Stimulated activated CD4-positive, alpha-beta T cell treated with anti-CD3 and anti-CD28 coated beads, Interleukin-2, amount 100 ng/mL, for 48 hours (primary cell): Measurements from ENCODE around the gene TEX53.

Experiments
- DNase-seq, 2 donors: peaks; one replicate each; pipeline ENCODE4 v3.0.0-alpha.2; 2020

The TEX53 gene

DNA sequence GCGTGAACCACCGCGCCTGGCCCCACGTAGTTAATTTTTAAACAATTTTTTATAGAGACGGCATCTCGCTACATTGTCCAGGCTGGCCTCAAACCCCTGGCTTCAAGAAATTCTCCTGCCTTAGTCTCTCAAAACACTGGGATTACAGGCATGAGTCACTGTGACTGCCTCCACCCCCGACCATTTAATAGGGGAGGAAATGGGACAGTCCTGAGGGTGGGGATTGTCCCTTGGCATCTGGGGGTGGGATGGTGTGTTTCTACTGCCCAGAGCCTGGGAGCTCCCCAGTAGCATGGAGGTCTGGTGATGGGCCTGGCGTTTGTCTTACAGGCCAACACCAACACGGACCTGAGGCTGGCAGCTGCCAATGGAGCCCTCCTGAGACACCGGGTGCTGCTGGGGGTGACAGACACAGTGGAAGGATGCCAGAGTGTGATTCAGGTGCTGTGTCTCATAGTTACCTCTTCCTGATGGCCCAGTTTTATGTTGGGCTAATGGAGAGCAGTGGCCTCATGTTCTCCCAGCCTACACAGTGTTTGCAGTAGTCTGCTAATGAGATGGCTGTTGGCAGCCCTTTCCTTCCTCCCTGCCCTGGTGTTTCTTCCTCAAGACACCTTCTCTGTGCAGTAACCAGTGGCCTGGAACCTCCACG is 24.0 kb downstream of the TEX53 start:
- no peak for DNase-seq

DNA sequence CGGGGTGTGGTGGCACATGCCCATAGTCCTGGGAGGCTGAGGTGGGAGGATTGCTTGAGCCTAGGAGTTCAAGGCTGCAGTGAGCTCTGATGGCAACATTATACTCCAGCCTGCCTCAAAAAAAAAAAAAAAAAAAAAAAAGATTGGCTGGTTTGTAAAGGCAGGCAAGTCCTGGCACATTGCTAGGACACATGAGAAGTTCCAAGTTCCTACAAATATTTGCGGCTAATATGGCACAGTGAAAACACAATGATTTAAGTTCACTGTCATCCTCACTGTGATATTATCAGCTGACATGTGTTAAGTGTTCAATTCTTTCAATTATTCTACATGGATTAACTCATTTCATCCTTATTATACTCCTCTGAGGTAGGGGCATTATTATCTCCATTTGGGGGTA is 26.4 kb downstream of the TEX53 start:
- DNase-seq = no peak

DNA sequence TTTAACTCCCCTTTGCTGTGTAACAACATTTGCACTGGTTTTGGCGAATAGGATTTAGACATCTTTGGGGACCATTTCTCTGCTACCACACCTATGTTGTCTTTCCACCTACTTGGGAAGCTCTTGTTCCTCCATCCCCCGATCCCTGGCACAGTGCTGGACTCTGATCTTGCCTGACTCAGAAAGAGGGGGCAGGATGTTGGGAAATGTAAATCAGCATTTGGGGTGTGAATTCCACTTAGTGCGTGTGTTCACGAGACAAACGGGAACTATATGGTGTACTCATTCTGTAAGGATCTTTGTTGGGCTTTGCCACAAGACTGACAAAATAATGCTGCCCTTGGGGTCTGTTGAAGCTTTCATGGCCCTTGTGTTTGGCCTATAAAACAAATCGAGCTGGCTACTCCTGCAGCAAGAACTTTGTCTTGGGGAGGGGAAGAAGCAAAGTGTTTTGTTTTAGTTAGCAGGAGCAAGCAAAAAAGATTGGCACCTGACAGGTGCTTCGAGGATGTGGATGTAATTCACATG is 28.0 kb downstream of the TEX53 start:
- DNase-seq = no peak

DNA sequence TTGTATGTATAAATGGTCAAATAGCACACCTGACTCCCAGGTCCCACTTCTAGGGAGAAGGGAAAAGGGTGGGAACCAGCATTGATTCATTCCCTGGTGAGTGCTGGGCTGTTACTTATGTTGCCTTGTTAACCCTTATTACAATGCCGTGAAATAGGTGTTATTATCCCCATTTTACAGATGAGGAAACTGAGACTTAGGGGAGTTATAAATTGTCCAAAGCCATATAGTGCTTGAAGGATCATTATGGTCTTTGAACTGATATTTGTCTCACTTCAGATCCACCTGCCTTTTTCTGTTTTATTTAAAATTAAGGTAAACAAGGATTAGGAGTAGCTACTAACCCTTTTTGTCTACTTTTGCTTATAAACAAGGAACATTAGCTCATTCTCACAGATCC is 30.1 kb downstream of the TEX53 start:
- DNase-seq = no peak

DNA sequence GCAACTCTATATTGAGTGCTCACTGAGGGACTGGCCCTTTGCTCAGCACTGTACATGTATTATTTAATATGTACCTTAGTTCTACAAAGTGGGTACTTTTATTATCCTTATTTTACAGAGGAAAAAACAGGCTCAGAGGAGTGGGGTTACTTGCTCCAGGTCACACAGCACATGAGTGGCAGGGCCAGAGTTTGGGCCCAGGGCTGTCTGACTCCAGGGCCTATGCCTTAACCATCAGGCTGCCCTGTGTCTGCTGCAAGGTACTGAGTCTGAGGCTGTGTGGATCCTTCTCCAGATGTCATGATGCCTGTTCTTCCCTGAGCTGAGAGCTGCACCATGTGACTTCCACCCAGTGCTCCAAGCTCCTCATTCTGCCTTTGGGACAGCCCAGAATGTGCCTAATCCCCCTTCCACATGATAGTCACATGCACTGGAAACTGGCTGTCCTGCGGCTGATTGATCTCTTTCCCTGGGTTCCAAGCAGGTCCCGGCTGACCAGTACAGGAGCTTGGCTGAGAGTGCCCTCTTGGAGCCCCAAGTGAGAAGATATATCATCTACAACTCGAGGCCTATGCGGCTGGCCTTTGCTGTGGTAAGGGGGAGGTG is 31.1 kb downstream of the TEX53 start:
- DNase-seq = no peak

DNA sequence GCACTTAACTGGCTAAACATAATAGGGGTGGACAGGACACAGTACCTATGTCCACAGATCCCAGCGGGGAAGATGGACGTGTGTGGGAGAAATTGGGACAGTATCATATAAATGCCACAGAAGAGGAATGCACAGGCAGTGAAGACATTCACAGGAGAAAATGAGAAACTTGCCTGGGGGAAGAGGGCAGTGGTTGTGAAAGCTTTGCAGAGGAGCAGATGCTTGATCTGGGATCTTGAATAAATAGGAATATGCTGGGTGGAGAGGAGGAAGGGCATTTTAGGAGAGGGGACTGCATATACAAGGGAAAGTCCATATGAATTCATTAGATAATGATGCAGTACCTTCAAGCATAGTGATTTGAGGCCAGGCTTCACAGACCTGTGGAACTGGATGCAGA is 32.9 kb downstream of the TEX53 start:
- no peak for DNase-seq

DNA sequence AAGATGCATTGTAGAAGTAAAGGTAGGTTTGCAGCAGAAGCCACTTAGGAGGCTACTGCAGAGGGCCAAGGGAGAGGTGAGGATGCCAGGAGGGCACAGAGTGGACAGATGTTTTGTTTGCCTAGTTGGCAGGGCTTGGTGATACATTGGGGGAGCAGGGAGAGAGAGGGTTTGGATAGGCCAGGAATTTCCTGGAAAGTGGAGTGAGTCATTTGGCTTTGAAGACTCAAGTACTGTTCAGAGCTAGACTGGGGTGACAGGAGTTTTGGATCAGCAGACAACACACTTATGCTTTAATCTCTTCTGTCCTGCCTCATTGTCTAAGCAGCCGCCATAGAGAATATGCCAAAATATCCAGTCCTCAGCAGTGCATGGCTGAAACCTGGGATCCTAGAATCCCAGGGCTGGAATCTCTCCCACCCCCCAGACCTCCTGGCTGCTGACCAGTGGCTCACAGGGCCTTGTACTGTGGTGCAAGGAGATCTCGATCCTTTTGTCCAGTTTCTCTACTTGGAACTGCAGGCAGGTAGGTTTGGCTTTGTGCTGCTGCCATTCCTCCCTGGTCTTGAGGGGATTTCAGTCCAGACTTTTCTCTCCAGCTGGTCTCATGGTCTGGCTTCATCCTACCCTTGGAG is 35.5 kb downstream of the TEX53 start:
- no peak for DNase-seq

DNA sequence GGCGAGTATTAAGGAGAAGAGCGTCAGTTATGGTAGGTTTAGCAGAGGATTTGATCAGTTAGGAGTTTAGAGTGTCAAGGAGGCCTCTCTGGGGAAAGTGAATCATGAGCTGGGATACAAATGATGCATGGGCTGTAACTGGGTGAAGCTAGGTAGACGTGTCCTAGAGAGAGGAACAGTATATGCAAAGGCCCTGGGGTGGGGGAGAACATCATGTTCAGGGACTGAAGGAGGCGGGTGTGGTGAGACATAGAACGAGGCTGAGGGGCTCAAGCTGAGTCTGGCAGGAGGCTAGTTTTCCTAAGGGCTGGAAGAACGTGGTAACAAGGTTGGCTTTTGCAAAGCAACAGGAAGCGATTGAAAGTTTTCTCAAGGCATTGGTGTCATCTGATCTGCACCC is 36.0 kb downstream of the TEX53 start:
- no peak for DNase-seq

DNA sequence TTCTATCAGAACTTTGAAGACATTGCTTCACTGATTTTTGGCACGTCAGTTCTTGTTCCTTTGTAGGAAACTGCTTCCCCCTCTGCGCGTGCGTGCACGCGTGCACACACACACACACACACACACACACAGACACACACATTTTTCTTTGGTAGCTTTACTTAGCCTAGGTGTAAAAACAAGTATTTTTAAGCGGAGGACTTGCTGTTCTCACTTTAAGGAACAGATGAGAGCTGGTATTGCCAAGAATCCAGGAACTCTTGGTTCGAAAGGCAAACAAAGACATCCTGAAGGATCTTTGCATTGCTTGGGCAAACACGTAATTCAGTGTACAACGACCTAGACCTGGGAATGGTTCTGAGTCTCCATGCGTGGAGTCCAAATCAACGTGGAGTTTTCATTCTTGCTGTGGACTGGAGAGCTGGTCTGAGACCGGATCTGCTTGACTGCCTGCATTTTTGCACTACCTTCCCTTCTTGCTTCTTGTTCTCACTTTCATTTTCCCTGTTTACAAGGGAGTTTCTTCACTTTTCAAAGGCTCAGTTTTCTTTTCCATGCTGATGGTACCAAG is 38.3 kb downstream of the TEX53 start:
- DNase-seq = no peak

DNA sequence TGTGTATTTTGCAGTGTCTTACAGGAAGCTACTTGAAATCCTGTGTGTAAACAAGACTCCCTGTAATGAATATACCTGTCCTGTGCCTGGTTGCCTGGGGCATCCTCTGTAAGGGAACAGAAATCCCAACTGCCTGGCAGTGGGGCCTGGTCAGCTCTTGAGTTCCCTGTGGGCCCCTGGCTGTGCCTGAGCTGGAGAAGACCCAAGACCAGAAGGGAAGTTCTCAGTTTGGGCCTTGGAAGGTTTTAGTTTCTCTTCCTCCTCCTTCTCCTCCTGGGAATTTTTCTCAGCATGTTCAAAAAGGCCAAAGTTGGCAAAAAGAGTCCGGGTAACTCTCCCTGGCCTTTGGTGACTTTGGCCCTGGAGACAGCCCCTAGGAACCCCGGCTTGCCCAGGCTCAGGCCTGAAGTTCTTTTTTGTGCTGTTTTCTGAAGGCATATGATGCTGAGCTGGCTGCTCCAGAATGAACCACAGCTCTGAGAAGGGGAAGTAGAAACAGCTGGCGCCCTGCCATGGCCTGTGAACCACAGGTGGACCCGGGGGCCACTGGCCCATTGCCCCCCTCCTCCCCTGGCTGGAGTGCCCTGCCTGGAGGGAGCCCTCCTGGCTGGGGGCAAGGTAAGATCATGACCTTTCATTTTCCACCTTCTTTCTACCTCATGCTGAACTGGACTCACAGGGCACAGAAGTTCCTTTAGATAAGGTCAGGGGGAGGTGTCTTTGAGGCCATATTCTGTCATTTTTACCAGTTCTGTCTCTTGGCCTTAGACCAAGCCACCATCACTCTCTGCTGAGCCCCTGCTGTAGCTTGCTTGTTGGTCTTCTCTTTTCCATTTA is 40.7 kb downstream of the TEX53 start:
- DNase-seq = no peak

DNA sequence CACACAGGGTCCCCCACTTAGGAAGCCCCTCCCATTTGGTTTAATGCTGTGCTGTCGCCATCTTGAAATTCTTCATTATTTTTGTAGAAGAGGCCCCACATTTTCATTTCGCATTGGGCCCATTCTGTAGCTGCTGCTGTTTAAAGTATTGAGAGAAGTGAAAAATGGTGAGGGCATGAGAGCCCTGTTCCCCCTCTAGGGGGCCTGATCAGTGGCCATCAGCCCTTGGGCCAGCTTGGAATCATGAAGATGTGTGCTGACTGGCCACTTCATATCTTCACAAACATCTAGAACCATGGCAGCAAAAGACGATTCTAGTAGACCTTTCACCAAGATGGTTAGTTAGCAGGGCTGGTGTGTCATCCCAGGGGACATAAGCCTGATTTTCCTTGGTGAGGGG is 43.2 kb downstream of the TEX53 start:
- no peak for DNase-seq

DNA sequence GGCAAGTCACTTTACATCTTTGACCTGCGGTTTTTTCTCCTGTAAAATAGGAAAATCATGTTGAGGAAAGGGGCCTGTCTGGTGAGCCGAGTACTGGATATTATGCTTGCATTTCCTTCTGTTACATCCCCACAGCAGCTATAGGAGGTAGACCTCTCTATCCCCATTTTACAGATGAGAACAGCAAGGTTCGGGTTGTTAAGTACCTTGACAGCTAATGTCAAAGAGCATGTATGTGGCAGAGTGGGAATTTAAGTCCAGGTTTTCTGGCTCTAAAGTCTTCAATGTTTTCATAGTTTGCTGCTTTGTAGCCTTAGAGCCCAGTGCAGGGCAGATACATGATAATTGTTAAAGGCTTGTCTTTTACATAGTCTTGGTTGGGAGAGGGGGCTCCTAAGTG is 43.7 kb downstream of the TEX53 start:
- DNase-seq = no peak

DNA sequence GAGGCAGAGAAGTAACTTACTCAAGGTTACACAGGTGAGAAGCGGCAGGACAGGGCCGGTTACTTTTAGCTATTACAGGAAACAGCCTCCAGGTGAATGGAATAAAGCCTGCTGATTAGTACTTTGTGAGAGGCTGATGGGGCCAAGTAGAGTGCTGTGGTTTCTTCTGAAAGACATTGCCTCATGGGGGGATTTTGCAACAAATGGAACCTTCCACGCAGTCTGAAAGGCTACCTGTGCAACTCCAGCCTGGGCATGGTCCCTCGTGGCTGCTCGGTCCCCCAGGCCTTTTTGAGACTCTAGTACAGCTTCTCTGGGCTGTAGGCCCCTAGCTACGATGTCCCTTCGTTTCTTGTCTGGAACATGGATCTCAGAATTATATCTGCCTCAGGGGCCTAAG is 44.5 kb downstream of the TEX53 start:
- no peak for DNase-seq

DNA sequence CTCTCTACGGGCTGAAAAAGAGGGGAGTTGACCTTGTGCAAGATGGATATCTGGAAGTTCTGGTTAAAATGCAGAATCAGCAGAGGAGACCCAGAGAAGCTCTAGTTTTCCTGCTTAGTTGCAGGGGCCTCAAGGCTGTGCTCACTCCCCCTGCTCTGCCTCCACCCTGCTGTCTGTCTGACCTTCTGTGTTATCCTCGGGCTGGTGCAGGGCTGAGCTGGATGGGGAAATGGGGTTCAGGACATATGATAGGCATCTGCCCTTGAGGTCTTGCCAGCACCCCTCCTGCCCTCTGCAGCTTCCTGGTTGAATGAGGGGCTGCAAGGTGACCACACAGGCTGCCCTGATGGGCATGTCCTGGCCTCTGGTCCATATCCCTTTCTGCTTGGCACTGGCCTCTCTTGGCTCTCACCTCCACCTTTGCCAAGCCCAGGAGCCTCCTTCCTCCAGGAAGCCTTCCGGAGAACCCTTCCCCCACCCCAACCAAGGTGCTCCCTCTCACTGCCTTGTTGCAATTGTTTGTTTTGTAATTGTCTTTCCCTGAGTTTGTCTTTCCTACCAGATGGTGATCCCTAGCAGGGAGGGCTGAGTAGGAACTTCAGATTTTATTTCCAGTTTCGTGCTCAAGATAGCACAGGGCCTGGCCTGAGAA is 45.2 kb downstream of the TEX53 start:
- DNase-seq = no peak

DNA sequence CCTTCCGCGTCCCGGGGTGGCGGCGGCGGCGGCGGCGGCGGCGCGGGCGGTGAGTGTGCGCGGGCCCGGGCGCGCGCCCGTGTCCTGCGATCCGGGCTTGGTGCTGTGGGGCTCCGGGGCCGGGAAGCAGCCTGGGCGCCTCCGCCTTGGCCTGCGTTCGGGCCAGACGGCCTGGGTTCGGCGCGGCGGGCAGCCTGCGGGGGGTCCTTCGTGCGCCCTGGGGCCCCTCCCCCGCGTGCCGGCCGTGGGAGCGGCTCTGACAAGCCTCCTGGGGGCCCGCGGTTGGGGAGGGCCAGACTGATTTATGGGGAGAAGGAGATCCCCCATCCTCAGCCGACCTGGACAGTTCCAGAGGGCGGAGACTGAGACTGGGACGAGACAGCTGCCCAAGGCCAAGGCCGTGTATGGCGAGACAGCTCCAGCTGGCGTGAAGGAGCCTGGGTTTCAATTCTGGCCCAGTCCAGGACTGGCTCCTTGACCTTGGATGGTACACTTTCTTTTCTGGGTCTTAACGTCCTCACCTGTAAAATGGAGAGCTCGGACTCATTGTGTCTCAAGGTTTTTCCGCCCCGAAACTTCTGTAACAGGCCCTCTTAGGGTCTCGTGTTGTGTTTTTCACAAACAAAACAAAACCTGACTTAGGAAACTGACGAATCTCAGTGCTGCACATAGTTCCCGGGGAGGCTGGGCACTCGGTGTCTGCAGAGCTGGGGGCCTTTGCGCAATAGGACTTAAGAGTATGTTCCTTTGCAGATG is 45.9 kb downstream of the TEX53 start:
- peak; percentile 31 to 47 for DNase-seq

DNA sequence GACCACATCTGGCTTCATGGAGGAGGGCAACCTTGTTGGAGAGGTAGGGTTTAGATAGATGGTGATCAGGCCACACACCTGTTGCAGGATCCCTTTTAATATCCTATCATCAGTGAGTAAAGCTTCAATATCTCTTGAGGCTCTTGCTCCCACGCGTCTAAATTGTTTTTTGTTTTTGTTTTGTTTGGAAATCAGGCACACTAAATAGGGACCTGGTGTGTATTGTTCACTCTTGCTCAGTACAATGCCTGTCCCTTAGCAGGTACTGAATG is 49.1 kb downstream of the TEX53 start:
- no peak for DNase-seq

DNA sequence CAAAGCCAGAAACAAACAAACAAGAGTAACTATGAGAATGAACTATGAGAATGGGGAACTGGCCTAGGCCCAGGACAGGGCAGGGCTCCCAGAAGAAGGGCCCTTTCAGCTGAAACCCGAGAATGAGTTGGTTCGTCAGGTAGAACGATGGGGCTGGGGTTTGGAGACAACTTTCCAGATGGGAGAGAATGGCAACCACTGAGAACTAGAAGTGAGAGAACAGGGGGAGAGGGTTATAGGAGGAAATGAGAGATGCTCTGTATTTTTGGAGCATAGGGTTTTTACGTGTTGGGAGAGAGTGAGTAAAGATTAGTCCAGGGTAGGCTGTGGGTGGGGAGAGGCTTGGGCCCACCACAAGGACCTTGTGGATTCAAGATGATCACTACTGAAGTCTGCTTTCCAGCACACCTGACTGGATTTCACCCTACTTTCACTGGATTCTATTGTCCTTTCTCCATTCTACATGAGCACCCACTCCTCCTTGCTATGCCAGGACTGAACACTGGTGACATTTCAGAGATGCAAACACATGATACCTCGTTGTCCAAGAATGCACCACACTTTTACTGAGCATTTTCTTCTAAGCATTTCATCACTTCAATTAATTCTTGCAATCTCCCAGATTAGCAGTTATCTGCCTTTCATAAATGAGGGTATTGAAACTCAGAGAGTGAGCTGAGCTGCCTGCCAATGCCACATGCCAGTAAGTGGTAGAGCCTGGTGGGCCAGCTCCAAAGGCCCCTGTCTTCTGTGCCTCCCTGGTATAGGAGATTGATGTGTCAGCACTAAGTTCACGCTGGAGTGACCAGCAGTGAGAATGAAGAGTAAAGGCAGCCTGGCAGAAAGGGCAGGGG is 49.7 kb downstream of the TEX53 start:
- no peak for DNase-seq

DNA sequence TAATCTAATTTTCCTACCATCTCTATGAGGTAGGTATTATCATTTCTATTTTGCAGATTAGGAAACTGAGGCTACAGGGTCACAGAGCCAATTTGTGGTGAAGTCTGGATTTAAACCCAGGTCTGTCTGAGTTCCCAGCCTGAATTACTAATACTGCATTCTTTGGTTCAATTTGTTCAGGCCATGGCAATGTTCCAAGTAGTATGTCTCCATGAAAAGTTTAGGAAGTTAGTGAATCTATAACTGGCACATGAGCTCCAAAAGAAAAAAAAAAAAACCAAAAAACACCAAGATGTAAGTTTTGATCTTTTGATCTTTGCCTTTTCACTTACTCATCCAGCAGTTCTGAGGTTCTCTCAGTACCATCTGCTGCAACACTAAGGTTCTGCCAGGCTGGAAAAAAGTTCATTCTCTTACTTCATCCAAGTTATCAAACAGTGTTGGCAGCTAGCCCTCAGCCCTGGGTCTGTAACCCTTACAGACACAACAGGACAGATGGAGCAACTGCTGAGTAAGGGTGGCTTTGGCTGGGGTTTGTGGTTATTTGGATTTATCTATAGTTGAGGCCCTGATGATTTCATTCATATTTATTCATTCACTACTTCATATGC is 50.9 kb downstream of the TEX53 start:
- no peak for DNase-seq
